Adrenal gland (tissue), 5 donors: Measurements from ENCODE around the gene TMEM59.

ENCODE experiments used
- POLR2A ChIP-seq, 2 donors: fragments of 450-650 bp; IDR thresholded peaks; one replicate each; pipeline ENCODE4 v1.6.1; 2017; ENCODE audit warnings: antibody characterized with exemption in 2 of 2, mild to moderate bottlenecking in 2 of 2, moderate library complexity in 1 of 2
- TF ChIP-seq, protein P1 (sequence below), 6 experiments: fragments of 450-650 bp in 4 of 6; fragments of 200-600 bp in 2 of 6; sonication (generic) in 1 of 6; IDR thresholded peaks; 1 replicate in 5 of 6; 2 replicates in 1 of 6; pipeline versions ENCODE4 v1.5.1 to v1.8.0; 2016 to 2021; ENCODE audit warnings: antibody characterized with exemption in 6 of 6, mild to moderate bottlenecking in 2 of 6, moderate library complexity in 1 of 6
- donor health status: DM: no; HTN: no; CAD: no.

DNA sequence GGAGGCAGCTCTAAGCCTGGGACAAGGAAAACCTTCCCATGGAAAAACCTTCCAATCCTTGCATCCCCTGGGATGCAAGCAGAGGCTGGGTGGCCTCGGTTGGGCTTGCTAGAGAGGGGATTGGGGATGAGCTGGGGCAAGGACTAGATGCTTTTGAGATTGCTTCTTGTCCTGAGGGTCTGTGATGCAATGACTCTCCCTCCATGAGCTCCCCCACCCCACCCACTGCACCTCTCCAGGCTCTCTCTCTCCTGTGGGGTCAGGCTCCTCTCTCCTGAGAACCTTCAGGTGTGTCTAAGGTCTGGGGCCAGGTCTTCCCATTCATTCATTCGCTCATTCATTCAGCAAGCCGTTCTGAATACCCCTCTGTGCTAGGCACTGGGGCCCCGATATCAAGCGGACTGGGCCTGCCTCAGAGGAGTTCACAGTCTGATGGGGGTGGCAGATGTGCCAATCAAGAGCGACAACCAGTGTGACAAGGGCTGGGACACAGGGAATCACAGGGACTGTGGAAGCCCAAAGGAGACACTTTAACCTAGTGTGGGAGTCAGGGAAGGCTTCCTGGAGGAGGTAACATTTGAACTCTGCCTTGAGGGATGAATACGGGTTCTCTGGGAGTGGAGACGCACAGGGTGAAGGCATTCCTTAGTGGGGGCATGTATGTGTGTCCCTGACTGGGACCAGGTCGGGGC, 41.5 kb downstream of the TMEM59 start:
- TF ChIP-seq, protein P1, sequence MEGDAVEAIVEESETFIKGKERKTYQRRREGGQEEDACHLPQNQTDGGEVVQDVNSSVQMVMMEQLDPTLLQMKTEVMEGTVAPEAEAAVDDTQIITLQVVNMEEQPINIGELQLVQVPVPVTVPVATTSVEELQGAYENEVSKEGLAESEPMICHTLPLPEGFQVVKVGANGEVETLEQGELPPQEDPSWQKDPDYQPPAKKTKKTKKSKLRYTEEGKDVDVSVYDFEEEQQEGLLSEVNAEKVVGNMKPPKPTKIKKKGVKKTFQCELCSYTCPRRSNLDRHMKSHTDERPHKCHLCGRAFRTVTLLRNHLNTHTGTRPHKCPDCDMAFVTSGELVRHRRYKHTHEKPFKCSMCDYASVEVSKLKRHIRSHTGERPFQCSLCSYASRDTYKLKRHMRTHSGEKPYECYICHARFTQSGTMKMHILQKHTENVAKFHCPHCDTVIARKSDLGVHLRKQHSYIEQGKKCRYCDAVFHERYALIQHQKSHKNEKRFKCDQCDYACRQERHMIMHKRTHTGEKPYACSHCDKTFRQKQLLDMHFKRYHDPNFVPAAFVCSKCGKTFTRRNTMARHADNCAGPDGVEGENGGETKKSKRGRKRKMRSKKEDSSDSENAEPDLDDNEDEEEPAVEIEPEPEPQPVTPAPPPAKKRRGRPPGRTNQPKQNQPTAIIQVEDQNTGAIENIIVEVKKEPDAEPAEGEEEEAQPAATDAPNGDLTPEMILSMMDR (IDR thresholded peaks at IDR 0.05): no peak
- TF ChIP-seq POLR2A (IDR thresholded peaks at IDR 0.05): no peak
